HG03520 (cell line): Measurements from ENCODE around the gene CYS1.

Experiments
- ATAC-seq: cut with Tn5 transposase; IDR thresholded peaks from one replicate; pipeline ENCODE4 v1.9.1; 2021; ENCODE audit warnings: mild to moderate bottlenecking, moderate library complexity; ENCODE audit not compliant: unreplicated experiment

The CYS1 gene

DNA sequence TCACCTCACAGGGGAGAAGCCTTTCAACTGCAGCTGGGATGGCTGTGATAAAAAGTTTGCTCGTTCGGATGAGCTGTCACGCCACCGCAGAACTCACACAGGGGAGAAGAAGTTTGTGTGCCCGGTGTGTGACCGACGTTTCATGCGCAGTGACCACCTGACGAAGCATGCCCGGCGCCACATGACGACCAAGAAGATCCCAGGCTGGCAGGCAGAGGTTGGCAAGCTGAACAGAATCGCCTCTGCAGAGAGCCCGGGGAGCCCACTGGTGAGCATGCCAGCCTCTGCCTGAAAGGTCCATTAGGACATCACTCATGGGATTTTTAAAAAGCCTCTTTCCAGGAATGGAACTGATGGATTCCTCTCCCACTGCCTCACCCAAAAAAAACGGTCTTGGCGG, 28.0 kb downstream of the CYS1 start:
- no peak for ATAC-seq

DNA sequence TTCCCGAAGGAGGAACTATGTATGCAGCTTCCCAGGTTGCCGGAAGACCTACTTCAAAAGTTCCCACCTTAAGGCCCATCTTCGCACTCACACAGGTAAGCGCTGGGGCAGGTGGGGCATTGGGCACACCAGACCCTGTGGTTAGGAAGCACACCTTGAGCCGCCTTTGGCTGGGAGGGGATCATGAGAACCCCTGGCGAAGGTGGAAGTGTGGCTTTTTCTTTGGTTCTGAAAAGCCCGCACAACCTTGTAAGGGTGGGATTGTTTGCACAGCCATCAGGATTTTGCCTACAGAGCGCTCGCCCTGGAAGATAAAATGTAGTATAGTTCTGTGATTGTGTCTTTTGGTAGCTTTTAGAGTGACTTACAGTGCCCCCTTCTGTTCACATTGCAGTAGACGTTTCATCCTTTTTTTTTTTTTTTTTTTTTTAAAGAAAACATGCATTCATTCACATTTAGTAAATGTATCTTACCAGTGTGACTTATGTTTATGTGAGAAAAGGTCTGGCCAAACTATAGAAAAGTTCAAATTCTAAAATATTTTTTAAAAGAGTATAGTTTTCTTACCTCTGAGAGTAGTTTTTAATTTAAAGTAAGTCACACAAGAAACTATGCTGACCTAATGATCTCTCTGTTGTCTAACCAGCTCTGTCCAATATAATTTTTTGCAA, 31.6 kb downstream of the CYS1 start:
- ATAC-seq: no peak

DNA sequence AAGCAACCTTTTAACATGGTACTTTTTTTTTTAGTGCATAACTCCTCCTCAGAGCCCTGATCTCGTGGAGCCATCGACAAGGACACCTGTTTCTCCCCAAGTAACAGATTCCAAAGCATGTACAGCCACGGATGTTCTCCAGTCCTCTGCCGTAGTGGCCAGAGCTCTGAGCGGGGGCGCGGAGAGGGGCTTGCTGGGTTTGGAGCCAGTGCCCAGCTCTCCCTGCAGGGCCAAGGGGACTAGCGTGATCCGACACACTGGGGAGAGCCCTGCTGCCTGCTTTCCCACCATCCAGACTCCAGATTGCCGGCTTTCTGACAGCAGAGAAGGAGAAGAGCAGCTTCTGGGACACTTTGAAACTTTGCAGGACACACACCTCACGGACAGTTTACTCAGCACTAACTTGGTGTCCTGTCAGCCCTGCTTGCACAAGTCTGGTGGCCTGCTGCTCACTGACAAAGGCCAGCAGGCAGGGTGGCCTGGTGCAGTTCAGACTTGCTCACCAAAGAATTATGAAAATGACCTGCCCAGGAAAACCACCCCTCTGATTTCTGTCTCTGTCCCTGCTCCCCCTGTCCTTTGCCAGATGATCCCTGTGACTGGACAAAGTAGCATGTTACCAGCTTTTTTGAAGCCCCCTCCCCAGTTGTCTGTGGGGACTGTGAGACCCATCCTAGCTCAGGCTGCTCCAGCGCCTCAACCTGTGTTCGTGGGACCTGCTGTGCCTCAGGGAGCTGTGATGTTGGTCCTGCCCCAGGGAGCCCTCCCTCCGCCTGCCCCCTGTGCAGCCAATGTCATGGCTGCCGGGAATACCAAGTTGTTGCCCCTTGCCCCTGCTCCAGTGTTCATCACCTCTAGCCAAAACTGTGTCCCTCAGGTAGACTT, 32.4 kb downstream of the CYS1 start:
- ATAC-seq: no peak

DNA sequence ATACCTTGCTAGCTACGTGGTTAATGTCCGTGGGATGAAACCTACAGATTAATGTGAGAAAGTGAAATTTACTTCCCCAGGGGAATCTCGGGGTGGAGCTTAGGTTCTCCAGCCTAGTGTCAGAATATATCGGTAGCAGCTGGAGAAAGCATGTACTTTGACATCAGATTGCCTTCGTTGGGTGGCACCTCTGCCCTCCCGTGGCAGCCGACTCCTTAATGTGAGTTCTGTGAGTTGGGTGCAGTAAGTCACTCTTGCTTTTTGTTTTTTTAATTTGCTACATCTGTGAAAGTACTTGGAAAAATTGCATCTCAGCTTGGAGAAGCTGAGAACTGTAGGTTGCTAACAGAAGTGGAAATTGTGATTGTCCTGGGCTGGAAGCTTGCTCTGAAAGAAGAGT, 33.3 kb downstream of the CYS1 start:
- no peak for ATAC-seq

DNA sequence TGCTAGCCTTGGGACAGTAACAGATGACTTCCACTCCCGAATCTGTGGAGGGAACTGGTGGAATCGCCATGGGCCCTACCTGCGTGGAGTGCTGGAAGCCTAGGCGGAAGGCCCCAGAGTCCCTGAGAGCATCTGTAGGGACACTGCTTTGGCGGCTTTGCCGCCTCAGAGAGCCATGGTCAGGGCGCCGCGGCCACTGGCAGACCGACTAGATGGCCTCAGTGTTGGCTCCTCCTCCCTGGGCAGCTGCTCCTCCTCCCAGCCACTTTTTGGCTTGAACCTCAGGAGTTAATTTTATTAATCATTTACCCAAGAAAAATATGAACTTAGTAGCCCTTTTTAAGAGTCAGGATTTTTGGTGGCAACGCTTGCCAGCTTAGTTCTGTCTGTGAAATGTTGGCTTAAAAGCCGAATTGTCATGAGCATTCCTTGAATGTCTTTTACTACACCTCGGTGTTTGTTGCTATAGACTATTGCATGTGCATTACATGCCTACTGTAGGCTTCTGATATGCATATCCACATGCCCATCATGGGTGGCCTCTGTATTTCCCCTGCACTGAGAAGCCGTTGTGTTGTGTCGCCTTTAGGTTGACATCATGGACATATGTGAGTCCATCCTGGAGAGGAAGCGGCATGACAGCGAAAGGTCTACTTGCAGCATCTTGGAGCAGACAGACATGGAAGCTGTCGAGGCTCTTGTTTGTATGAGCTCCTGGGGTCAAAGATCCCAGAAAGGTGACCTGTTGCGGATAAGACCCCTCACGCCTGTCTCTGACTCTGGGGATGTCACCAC, 34.5 kb downstream of the CYS1 start:
- ATAC-seq: no peak

DNA sequence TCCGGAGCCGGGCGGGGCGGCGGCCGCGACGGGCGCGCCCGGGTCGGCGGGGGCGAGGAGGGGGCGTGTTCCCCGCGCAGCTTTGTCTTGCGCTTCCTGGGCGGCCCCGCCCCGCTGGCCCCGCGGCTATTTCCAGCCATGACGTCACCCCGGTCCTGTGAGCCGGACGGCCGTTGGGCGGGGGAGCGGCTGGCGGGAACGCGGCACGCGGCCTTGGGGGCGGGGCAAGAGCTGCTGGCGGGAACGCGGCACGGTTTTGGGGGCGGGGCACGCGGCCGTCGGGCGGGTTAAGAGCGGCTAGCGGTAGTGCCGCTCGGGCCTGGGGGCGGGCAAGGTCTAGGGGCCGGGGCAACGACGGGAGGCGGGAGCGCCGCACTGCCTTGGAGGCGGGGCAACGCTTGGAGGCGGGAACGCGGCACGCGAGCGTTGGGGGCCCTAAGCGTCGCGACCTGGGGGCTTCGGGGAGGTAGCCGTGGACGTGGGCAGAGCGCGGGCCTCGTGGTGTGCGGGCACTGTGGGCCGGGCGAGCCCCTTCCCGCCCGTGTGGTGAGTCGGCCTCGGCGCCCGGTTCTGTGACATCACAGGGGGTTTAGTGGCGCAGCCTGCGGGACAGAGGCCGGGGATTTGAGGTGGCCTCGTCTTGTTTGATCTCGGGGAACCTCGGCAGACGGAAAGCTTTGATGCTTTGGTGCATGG, 36.2 kb downstream of the CYS1 start:
- peak; percentile 16 for ATAC-seq

DNA sequence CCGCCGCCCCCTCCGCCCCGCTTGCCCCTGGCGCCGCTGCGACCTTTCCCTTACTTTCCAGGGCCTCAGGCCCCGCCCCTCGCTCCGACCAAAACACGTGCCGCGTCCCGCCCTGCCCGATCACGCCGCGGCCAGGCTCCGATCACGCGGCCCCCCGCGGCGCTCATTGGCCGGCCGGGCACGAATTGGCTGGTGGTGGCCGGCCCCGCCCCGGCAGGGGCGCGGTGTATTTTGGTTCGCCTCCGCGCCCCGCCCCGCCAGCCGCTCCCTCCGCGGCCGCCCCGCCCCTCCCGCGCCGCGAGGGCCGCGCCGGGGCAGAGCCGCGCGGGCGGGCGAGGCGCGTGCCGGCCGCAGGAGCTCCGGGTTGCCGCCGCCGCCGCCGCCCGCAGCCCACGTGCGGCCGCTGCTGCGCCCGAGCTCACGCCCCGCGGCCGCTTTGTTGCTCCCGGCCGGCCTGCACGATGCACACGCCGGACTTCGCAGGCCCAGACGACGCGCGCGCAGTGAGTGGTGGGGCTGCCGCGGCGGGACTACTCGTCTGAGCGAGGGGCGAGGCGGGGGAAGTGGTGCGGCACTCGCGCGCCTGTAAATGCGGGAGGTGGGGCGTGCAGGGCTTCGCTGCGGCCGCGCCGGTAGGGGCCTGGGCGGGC, 36.8 kb downstream of the CYS1 start, which contains the start of gene KLF11:
KLF11 (plus strand) TSS at position 295 of the 650 bp plus-strand sequence; CDS start at position 462, 167 bp downstream.
- ATAC-seq: peak; percentile 61

DNA sequence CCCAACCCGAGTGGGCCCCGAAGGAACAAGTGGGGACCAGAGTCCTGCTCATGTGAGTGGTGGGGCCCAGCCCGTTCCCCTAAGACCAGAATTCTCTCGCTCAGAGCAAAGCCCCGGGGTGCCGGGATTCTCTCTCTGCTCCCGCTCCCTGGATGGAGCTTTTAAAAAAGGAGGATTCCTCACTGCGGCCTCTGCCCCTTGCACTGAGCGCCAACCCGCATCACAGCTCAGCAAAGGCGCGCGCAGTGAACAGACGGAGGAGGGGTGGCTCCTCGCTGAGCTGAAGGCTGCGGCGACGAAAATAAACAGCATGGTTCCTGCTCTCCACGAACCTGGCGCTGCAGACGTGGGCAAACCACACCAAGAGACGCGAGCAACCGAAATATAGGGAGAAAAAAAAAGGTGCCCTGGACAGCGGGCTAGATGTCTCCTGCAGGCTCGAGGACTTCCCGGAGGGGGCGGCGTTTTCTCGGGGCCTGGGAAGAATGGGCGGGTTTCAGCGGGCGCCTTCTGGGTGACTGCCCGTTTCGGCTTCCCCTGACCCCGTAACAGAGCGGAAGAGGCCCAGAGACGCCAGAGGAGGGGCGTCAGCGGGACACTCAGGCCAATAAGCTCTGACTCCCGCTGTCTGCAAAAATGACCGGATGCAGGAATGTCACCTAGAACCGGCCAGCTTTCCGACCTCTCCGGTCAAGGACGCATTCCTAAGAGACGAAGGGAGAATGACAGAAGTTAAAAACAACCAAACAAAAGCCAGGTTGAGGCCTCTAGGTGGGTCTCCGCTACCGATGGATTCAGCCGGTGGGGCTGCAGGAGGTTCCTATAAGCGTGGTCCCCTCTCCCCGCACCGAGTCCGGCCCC, 37.7 kb downstream of the CYS1 start:
- no peak for ATAC-seq

DNA sequence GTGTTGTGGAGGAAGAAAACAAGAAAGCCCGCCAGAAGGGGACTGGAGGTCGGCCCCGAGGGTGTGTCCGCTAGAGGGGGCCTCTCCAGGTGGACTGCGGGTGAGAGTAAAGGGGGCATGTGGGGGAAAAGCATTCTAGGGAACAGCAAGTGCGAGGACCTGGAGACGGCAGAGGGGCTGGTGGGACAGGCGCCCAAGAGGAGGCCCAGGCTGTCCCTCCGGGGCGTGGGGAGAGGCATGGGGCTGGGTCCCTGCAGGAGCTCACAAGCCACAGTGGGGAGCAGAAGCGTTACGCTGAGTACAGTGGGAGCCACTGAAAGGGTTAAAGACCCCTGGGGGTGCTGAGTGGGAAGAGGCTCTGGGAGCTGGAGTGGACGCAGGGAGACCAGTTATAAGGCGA, 38.5 kb downstream of the CYS1 start:
- ATAC-seq: no peak

DNA sequence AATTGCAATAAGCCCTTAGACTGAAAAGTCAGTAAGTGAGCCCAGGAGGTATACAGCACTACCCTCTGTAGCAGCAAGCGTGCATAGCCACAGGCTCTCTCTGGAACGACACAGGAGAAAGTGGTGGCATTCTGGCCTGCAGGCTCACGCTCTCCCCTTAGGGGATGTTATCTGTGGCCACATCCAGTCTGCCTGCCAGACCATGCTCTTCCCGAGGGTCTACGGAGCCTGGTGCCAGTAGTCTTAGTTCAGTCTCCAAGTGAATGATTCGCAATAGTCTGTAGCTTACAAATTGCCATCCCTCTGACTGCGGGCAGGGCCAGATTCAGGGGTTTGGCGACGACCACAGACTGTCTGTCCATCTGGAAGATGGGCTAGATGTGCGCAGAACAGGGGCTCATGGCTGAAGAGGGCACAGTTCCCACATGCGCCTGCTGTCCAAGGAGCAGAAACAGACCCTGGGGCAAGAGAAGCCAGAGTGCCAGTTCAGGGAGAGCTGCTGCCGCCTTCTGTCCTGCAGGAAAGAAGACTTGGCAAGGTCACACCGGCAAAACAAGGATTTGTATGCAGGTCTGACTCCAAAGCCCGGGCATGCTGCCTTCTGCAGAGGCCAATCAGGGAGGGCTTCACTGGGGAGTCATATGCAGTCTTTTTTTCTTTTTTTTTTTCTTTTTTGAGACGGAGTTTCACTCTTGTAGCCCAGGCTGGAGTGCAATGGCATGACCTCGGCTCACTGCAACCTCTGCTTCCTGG, 40.4 kb downstream of the CYS1 start:
- ATAC-seq: no peak

DNA sequence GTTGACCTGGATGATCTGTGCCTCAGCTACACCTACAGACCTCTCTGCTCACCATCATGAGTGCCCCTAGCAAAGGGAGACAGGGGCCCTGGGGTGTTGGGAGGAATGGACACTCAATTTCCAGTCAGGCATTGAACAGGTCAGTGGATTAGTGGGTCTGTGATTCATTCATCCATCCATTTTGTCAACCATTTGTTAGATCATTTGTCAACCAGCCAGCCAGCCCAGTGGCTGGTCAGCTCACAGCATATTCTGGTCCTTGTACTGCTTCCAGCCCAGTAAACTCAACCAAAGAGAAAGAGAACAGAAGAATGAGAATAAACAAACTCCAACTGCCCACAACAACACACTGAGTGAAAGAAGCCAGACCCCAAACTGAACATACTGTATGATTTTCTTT, 41.5 kb downstream of the CYS1 start:
- ATAC-seq: no peak

DNA sequence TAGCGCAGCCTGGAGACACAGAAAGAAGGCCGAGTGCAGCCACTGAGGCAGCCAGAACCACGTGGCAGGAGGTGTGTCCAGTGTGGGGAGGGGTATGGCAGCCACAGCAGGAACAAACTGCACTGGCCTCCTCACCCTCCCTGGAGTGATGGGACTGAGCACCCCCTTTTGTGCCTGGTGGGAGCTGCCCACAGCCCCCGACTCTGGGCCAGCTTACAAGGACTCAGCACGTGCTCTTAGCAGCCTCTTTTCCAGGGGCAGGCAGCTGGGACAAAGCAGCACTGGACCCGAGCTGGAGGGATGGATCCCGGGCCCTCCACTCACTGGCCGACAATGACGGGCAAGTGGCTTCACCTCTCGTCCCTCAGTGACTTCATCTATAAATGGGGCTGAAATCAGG, 42.1 kb downstream of the CYS1 start:
- ATAC-seq: no peak

DNA sequence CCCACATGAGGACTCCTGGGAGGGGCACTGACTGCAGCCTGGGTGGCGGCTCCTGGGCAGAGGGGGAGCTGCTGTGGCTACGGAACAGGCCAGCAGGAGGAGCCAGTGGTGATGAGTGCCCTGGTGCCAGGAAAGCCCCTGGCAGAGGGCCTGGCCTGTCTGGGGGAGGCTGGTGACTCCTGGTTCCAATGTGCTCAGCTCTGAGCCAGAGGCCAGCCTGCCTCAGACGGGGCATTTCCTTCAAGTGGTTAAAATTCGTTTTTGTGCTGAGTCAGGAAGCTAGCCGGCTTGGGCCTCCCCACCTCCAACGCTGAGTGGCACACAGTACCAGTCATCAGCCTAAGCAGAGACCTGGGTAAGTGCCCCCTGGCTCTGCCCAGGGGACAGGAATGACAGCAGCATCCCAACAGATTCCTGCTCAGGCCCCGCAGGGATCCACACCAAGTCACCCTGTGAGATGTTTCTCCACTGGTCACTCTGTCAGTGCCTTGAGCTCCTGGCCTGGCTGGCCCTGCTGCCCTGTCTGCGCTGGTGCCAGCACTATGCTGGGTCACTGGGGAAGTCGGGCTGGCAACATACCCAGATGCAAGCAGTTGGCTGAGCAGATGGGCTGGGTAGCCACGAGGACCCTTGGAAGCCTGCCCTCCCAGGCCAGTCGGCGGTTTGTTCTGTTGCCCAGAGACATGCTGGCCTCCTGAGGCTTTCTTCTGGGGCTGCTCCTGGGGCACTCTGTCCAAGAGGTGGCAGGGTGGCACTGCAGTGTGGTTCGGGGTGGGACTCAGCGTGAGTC, 43.9 kb downstream of the CYS1 start:
- ATAC-seq: no peak

DNA sequence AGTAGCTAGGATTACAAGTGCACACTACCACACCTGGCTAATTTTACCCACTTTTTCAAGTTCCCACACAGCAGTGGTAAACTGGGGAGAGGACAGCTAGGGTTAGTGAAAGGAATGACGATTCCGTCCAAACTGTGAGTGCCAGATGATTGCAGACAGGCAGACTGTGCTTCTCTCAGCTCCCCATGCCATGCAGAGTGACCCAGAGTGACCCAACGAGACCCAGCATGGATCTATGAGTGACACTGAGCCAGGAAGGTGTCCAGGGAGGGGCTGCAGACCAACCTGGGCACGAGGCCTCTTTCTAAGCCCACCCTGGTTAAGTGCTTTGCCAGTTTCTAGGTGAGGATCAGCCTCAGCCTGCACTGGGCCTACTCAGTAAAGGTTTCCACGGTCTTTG, 44.6 kb downstream of the CYS1 start:
- ATAC-seq: no peak

DNA sequence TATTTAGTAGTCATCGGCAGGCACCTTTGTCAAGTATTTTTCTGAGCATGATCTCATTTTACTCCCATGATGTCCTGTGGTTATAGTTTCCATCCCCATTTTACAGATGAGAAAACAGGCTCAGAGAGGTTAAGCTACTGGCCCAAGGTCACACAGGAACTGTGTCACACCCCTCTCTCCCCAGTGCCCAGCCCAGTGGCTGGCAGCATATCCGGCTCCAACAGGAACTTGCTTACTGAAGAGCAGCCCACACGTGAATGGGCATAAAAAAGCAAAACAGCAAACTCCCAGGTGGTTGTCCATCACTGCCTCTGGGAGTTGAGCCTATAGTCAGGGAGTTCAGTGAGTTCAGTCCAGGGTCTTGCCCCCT, 45.2 kb downstream of the CYS1 start:
- ATAC-seq: no peak

DNA sequence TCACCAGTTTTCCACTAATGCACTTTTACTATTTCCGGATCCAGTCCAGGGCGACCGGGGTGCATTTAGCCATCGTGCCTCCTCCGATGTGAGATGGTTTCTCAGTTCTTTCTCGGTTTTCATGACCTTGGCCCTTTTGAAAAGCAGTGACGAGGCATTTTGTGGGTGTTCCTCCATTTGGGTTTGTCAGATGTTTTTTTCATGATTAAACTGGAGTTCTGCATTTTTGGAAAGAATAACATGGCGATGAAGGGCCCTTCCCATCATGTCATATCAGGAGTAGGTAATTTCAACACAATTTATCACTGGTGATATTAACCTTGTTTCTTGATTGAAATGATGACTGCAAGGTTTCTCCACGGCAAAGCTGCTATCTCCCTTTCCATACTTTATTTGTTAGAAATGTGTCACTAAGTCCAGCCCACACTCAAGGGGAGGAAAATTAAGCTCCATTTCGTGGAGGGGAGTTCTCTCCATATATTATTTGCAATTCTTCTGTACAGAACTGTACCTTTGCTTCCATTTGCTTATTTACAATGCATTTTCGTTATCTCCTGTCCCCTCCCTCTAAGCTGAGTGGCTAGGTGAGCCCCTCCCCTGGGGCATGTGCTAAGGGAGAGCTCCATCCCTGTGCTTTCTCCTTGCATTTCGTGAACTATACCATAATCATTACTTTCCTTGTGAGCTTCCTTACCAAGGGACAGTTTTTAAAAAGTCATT, 45.7 kb downstream of the CYS1 start:
- no peak for ATAC-seq

DNA sequence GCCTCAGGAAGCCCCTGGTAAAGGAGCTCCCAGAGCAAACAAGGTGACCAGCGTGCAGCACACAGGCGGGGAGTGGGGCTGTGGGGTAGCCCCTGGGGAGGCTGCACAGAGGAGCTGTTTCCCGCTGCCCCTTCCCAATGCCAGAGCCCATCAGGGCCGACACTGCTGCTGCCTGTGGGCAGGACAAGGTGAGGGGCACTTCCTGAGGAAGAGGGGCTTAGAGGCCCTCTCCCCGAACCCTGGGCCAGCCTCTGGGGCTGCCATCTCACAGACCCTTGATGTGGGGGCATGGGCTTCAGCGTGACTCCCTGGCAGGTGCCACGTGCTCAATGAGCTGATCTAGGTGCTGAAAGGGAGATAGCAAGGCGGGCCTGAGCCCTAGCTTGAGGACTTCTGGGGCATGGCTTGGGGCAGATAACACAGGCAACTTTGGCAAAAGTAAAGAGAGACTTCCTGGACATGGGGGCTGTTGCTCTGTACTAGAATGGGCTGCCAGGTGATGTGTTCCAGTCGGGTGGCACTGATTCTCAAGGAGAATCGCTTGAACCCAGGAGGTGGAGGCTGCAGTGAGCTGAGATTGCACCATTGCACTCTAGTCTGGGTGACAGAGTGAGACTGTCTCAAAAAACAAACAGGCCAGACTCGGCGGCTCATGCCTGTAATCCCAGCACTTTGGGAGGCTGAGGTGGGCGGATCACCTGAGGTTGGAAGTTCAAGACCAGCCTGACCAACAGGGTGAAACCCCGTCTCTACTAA, 46.8 kb downstream of the CYS1 start:
- ATAC-seq: no peak
